GM23338 (cell line): Measurements from ENCODE around the gene ID4. TPM values are rescaled to one million over a fixed set of nuclear protein-coding genes. Genes with fewer than 3 reads are reported as not detected.

Source experiments
- ATAC-seq: fragments of 200-7000 bp; cut with Tn5 transposase; 3 replicates; pipeline ENCODE4 v1.9.1; 2020
- DNase-seq: peaks from one replicate; pipeline ENCODE4 v3.0.0-alpha.2; 2015; ENCODE audit warnings: low spot score
- H2AFZ ChIP-seq: fragments of 200-600 bp; sonication (generic); 2 replicates; pipeline ENCODE4 v1.8.0; 2016; ENCODE audit warnings: antibody characterized with exemption, mild to moderate bottlenecking, moderate library complexity
- H3F3A ChIP-seq: fragments of 200-600 bp; sonication (generic); replicated peaks from 2 replicates; pipeline ENCODE4 v1.8.0; 2017; ENCODE audit warnings: antibody characterized with exemption, mixed run types, low read depth
- H3K27ac ChIP-seq: fragments of 200-600 bp; sonication (generic); 2 replicates; pipeline ENCODE4 v1.6.1; 2016; ENCODE audit warnings: low read depth
- H3K27me3 ChIP-seq: fragments of 200-600 bp; sonication (generic); 2 replicates; pipeline ENCODE4 v1.8.0; 2016; ENCODE audit warnings: mild to moderate bottlenecking, mixed run types, moderate library complexity; ENCODE audit not compliant: insufficient read depth
- H3K36me3 ChIP-seq: fragments of 200-600 bp; sonication (generic); 2 replicates; pipeline ENCODE4 v1.8.0; 2016; ENCODE audit warnings: mild to moderate bottlenecking; ENCODE audit not compliant: insufficient read depth
- H3K4me1 ChIP-seq: fragments of 200-600 bp; sonication (generic); 2 replicates; pipeline ENCODE4 v1.8.0; 2016; ENCODE audit warnings: mild to moderate bottlenecking, moderate library complexity; ENCODE audit not compliant: insufficient read depth
- H3K4me2 ChIP-seq: fragments of 200-600 bp; sonication (generic); 2 replicates; pipeline ENCODE4 v1.7.1; 2017; ENCODE audit warnings: mixed run types
- H3K4me3 ChIP-seq: fragments of 200-600 bp; sonication (generic); 2 replicates; pipeline ENCODE4 v1.6.1; 2016; ENCODE audit warnings: mixed run types
- H3K79me2 ChIP-seq: fragments of 200-600 bp; sonication (generic); replicated peaks from 2 replicates; pipeline ENCODE4 v1.8.0; 2017; ENCODE audit warnings: mild to moderate bottlenecking; ENCODE audit not compliant: insufficient read depth
- H3K9me2 ChIP-seq: fragments of 200-600 bp; sonication (generic); 2 replicates; pipeline ENCODE4 v1.8.0; 2017; ENCODE audit not compliant: insufficient read depth
- H4K20me1 ChIP-seq: fragments of 200-600 bp; sonication (generic); replicated peaks from 2 replicates; pipeline ENCODE4 v1.8.0; 2017; ENCODE audit warnings: mild to moderate bottlenecking; ENCODE audit not compliant: insufficient read depth
- H3K27ac Mint-ChIP-seq: 2 replicates; pipeline ENCODE4 v1.8.0; 2020; ENCODE audit warnings: inconsistent platforms, mild to moderate bottlenecking, moderate library complexity, mixed read lengths
- H3K27me3 Mint-ChIP-seq: 3 replicates; pipeline ENCODE4 v1.8.0; 2022; ENCODE audit warnings: low read depth, mild to moderate bottlenecking, moderate library complexity, mixed read lengths, inconsistent platforms; ENCODE audit not compliant: insufficient read depth, poor library complexity
- H3K36me3 Mint-ChIP-seq: 3 replicates; pipeline ENCODE4 v1.8.0; 2021; ENCODE audit warnings: low read depth, mild to moderate bottlenecking, inconsistent platforms, moderate library complexity, mixed read lengths
- H3K4me1 Mint-ChIP-seq: 3 replicates; pipeline ENCODE4 v1.8.0; 2020; ENCODE audit warnings: mild to moderate bottlenecking, inconsistent platforms, mixed read lengths
- H3K4me3 Mint-ChIP-seq: 3 replicates; pipeline ENCODE4 v1.8.0; 2021; ENCODE audit warnings: moderate library complexity, mild to moderate bottlenecking, inconsistent platforms, mixed read lengths
- H3K9me3 Mint-ChIP-seq: 3 replicates; pipeline ENCODE4 v1.8.0; 2020; ENCODE audit warnings: moderate library complexity, mild to moderate bottlenecking, inconsistent platforms, mixed read lengths
- CREB1 ChIP-seq: fragments of 250-450 bp; sonication (Bioruptor Pico); IDR thresholded peaks from 2 replicates; pipeline ENCODE4 v1.5.0; 2020; ENCODE audit warnings: low read depth, mild to moderate bottlenecking, moderate library complexity
- EZH2 ChIP-seq: fragments of 200-600 bp; sonication (generic); IDR thresholded peaks from one replicate; pipeline ENCODE4 v1.8.0; 2017; ENCODE audit warnings: antibody characterized with exemption, mild to moderate bottlenecking, low read depth; ENCODE audit not compliant: unreplicated experiment
- NANOG ChIP-seq: IDR thresholded peaks from 2 replicates; pipeline ENCODE4 v1.6.1; 2016; ENCODE audit warnings: antibody characterized with exemption, borderline replicate concordance
- POLR2AphosphoS5 ChIP-seq: IDR thresholded peaks from 2 replicates; pipeline ENCODE4 v1.6.1; 2016; ENCODE audit warnings: antibody characterized with exemption, low read depth
- STAT1 ChIP-seq: IDR thresholded peaks from one replicate; pipeline ENCODE4 v1.6.1; 2016; ENCODE audit warnings: antibody characterized with exemption; ENCODE audit not compliant: unreplicated experiment
- ZNF114 ChIP-seq: fragments of 250-450 bp; sonication (Bioruptor Pico); IDR thresholded peaks from 2 replicates; pipeline ENCODE4 v1.5.0; 2020; ENCODE audit warnings: mild to moderate bottlenecking, moderate library complexity
- polyA plus RNA-seq: library from polyadenylated mRNA; unstranded; fragments of >200 nt; fragmentation: Nextera tagmentation; extraction: Ambion mirVana; gene quantifications from 2 replicates; pipeline ENCODE4 v1.2.1, GENCODE V29; 2016
- total RNA-seq: library from RNA; depleted of rRNA; stranded (reverse); fragments of >200 nt; shearing (Covaris generic); gene quantifications from 2 replicates; pipeline ENCODE4 v1.2.3, GENCODE V29; 2014
- TF ChIP-seq, protein P1 (sequence below): IDR thresholded peaks from 2 replicates; pipeline ENCODE4 v1.6.1; 2016; ENCODE audit warnings: antibody characterized with exemption
- TF ChIP-seq, protein P2 (sequence below): fragments of 250-450 bp; sonication (Bioruptor Pico); IDR thresholded peaks from 2 replicates; pipeline ENCODE4 v1.5.0; 2020; ENCODE audit warnings: mild to moderate bottlenecking, moderate library complexity
- TF ChIP-seq, protein P3 (sequence below), 2 experiments: fragments of 200-600 bp in 1 of 2; sonication (generic) in 1 of 2; conservative IDR thresholded peaks; 2 replicates each; pipeline versions ENCODE4 v1.5.1 to v1.6.1; 2016 to 2017; ENCODE audit warnings: antibody characterized with exemption in 2 of 2, low read depth in 2 of 2, mild to moderate bottlenecking in 2 of 2, moderate library complexity in 1 of 2

ID4 gene
- total and polyA plus RNA-seq, 2 experiments from 2014 or later = 3.7 to 7.0 TPM

DNA sequence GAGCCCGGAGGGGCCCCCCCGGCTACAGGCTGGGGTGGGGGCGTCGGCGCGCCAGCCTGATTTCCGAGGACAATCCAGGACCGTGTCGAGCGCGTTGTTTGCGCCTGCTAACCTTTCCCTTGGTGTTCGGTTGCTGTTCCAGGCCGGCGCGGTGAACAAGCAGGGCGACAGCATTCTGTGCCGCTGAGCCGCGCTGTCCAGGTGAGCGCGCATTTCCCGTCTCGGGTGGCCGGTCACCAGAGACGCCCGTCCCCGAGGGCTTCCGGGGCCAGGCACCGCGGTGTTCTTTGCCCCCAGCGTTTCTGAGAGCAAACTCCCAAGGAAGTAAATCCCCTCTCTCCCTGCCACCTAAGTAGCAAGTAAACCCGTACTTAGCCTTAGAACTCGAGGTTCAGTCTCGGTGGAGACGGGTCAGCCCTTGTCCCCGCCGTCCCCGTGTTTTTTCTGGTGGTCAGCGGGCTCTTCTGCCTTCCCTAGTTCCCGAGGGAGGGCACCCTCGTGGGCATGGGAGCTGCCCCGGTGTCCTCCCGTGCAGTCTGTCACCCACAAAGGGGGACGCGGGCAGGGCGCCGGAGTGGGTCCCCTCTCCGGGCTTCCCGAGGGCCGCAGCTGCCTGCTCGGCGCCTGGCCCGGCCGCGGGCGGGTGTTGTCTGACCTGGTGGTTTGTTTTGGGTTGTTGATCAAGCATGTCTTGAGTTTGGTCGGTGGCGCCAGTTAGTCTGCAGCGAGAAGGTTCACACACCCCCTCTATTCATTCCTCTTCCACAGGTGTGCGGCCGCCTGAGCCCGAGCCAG, 1.5 kb downstream of the ID4 start:
- ATAC-seq (peak; percentile 58), DNase-seq (peak; percentile 78)
- Histone ChIP-seq H3F3A (no peaks in the 10 kb centered on the region), H3K4me1 (peaks cover 43% of the 10 kb centered on the region), H3K36me3 (no peaks in the 10 kb centered on the region), H3K79me2 (no peaks in the 10 kb centered on the region), H2AFZ (no peak overlapping the region; the same call in 1 of the 2 replicates), H3K4me2 (peak overlapping the region; percentile 87), H3K27ac (no peak overlapping the region), H4K20me1 (no peaks in the 10 kb centered on the region), H3K4me3 (peak overlapping the region; percentile 59), H3K27me3 (peaks cover 38% of the 10 kb centered on the region), H3K9me2 (no peaks in the 10 kb centered on the region)
- Mint-ChIP-seq H3K4me1 (peaks cover 36% of the 10 kb centered on the region), H3K27me3 (peaks cover 20% of the 10 kb centered on the region), H3K36me3 (peaks cover 3% of the 10 kb centered on the region; the same call in 1 of the 3 replicates), H3K27ac (no peak overlapping the region), H3K4me3 (peak overlapping the region; percentile 86), H3K9me3 (no peaks in the 10 kb centered on the region)
- TF ChIP-seq NANOG (no peak), POLR2AphosphoS5 (no peak), EZH2 (peak; percentile 46), CREB1 (no peak)

DNA sequence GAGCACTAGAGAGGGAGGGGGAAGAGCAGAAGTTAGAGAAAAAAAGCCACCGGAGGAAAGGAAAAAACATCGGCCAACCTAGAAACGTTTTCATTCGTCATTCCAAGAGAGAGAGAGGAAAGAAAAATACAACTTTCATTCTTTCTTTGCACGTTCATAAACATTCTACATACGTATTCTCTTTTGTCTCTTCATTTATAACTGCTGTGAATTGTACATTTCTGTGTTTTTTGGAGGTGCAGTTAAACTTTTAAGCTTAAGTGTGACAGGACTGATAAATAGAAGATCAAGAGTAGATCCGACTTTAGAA, 2.0 kb downstream of the ID4 start:
- Mint-ChIP-seq H3K36me3 (peaks cover 3% of the 10 kb centered on the region; the same call in 1 of the 3 replicates), H3K4me3 (peak overlapping the region; percentile 86), H3K27ac (no peak overlapping the region), H3K27me3 (peaks cover 22% of the 10 kb centered on the region), H3K4me1 (peaks cover 40% of the 10 kb centered on the region), H3K9me3 (no peaks in the 10 kb centered on the region)
- Histone ChIP-seq H3K4me3 (peak overlapping the region; percentile 59), H3K27ac (no peak overlapping the region), H3K27me3 (peaks cover 38% of the 10 kb centered on the region), H3K79me2 (no peaks in the 10 kb centered on the region), H3K4me1 (peaks cover 43% of the 10 kb centered on the region), H3K9me2 (no peaks in the 10 kb centered on the region), H4K20me1 (no peaks in the 10 kb centered on the region), H2AFZ (no peak overlapping the region), H3F3A (no peaks in the 10 kb centered on the region), H3K36me3 (no peaks in the 10 kb centered on the region), H3K4me2 (peak overlapping the region; percentile 87)
- DNase-seq = no peak
- ATAC-seq = no peak
- TF ChIP-seq, protein P1, sequence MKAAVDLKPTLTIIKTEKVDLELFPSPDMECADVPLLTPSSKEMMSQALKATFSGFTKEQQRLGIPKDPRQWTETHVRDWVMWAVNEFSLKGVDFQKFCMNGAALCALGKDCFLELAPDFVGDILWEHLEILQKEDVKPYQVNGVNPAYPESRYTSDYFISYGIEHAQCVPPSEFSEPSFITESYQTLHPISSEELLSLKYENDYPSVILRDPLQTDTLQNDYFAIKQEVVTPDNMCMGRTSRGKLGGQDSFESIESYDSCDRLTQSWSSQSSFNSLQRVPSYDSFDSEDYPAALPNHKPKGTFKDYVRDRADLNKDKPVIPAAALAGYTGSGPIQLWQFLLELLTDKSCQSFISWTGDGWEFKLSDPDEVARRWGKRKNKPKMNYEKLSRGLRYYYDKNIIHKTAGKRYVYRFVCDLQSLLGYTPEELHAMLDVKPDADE = no peak
- no peak for TF ChIP-seq ZNF114 (CRISPR knock-in tag)
- TF ChIP-seq, protein P2, sequence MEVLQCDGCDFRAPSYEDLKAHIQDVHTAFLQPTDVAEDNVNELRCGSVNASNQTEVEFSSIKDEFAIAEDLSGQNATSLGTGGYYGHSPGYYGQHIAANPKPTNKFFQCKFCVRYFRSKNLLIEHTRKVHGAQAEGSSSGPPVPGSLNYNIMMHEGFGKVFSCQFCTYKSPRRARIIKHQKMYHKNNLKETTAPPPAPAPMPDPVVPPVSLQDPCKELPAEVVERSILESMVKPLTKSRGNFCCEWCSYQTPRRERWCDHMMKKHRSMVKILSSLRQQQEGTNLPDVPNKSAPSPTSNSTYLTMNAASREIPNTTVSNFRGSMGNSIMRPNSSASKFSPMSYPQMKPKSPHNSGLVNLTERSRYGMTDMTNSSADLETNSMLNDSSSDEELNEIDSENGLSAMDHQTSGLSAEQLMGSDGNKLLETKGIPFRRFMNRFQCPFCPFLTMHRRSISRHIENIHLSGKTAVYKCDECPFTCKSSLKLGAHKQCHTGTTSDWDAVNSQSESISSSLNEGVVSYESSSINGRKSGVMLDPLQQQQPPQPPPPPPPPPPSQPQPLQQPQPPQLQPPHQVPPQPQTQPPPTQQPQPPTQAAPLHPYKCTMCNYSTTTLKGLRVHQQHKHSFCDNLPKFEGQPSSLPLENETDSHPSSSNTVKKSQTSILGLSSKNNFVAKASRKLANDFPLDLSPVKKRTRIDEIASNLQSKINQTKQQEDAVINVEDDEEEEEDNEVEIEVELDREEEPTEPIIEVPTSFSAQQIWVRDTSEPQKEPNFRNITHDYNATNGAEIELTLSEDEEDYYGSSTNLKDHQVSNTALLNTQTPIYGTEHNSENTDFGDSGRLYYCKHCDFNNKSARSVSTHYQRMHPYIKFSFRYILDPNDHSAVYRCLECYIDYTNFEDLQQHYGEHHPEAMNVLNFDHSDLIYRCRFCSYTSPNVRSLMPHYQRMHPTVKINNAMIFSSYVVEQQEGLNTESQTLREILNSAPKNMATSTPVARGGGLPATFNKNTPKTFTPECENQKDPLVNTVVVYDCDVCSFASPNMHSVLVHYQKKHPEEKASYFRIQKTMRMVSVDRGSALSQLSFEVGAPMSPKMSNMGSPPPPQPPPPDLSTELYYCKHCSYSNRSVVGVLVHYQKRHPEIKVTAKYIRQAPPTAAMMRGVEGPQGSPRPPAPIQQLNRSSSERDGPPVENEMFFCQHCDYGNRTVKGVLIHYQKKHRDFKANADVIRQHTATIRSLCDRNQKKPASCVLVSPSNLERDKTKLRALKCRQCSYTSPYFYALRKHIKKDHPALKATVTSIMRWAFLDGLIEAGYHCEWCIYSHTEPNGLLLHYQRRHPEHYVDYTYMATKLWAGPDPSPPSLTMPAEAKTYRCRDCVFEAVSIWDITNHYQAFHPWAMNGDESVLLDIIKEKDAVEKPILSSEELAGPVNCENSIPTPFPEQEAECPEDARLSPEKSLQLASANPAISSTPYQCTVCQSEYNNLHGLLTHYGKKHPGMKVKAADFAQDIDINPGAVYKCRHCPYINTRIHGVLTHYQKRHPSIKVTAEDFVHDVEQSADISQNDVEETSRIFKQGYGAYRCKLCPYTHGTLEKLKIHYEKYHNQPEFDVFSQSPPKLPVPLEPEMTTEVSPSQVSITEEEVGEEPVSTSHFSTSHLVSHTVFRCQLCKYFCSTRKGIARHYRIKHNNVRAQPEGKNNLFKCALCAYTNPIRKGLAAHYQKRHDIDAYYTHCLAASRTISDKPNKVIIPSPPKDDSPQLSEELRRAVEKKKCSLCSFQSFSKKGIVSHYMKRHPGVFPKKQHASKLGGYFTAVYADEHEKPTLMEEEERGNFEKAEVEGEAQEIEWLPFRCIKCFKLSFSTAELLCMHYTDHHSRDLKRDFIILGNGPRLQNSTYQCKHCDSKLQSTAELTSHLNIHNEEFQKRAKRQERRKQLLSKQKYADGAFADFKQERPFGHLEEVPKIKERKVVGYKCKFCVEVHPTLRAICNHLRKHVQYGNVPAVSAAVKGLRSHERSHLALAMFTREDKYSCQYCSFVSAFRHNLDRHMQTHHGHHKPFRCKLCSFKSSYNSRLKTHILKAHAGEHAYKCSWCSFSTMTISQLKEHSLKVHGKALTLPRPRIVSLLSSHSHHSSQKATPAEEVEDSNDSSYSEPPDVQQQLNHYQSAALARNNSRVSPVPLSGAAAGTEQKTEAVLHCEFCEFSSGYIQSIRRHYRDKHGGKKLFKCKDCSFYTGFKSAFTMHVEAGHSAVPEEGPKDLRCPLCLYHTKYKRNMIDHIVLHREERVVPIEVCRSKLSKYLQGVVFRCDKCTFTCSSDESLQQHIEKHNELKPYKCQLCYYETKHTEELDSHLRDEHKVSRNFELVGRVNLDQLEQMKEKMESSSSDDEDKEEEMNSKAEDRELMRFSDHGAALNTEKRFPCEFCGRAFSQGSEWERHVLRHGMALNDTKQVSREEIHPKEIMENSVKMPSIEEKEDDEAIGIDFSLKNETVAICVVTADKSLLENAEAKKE (CRISPR knock-in tag) = no peak
- no peak for TF ChIP-seq NANOG
- no peak for TF ChIP-seq EZH2
- TF ChIP-seq, protein P3, sequence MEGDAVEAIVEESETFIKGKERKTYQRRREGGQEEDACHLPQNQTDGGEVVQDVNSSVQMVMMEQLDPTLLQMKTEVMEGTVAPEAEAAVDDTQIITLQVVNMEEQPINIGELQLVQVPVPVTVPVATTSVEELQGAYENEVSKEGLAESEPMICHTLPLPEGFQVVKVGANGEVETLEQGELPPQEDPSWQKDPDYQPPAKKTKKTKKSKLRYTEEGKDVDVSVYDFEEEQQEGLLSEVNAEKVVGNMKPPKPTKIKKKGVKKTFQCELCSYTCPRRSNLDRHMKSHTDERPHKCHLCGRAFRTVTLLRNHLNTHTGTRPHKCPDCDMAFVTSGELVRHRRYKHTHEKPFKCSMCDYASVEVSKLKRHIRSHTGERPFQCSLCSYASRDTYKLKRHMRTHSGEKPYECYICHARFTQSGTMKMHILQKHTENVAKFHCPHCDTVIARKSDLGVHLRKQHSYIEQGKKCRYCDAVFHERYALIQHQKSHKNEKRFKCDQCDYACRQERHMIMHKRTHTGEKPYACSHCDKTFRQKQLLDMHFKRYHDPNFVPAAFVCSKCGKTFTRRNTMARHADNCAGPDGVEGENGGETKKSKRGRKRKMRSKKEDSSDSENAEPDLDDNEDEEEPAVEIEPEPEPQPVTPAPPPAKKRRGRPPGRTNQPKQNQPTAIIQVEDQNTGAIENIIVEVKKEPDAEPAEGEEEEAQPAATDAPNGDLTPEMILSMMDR (conservative IDR thresholded peaks at IDR 0.05; ENCODE audit: low read depth in 2 of 2) = no peak
- TF ChIP-seq STAT1 = no peak
- no peak for TF ChIP-seq CREB1
